ENCODE data around the gene CRYBB1.
"Not testable (repeated sequence)": the region's sequence is repeated elsewhere in the genome, so short reads cannot be mapped to it uniquely, and the experiment has no call there.

CRYBB1 gene

GRCh38 chr22:26636296-26636695 lies 18.5 kb upstream of the CRYBB1 start:
- DNase-seq (ENCODE audit: low spot score), result no peak

DNA sequence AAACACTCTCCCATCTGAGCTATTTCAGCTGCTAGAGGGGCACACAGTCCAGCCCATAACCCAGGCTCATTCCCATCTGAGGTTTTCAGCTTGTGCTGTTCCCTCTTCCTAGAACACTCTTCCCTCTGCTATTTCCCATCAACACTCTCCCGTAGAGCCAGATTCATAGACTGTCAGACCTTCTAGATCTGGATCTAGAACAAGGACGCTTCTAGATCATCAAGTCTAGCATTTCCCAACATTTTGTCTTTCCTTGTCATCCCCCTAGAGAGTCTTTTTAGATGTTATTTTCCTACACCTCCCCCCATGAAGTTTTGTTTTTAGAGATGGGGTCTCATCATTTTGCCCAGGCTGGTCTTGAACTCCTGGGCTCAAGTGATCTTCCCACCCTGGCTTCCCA lies 17.3 kb upstream of the CRYBB1 start:
- DNase-seq (ENCODE audit: low spot score), result no peak

GRCh38 chr22:26634189-26634588 lies 16.4 kb upstream of the CRYBB1 start:
- DNase-seq (ENCODE audit: low spot score), result no peak

DNA sequence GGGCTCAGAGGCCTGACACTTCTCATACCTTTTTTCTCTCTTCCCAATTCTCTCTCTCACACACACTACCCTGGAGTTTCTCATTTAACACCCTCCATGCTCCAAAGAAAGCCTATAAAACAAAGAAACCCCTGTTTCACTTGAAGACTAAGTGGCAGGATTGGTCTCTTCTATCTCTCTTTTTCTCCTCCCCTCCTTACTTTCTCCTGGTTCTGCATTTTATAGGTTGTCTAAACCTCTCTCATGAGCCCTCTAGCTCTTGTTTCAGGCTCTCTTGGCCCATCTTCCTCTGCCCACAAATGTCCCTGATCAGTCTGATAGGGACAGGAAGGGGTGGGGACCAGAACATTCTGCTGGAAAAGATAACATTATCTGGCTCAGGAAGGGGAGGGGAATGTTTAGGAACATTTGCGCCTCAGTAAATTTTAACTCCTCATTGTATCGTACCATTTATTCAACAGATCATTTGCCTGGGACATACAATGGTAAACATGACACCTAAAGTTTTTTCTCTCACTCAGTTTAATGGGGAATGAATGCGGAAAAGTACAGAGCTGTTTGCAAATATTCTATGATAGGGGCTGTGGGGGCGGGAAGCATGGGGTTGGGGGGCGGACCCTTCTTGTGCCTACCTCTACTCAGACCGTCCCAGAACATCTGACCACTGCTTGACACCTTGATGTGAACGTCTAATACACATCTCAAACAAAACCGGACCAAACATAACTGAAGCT lies 14.8 kb upstream of the CRYBB1 start:
- DNase-seq (ENCODE audit: low spot score), result no peak

GRCh38 chr22:26631282-26631681 lies 13.5 kb upstream of the CRYBB1 start:
- DNase-seq (ENCODE audit: low spot score), result no peak

- no peak for DNase-seq (ENCODE audit: low spot score)
Measured at GRCh38 chr22:26629988-26630761, 12.3 kb upstream of the CRYBB1 start.

GRCh38 chr22:26624803-26625202 lies 7.0 kb upstream of the CRYBB1 start:
- DNase-seq (ENCODE audit: low spot score), result no peak

- DNase-seq (ENCODE audit: low spot score), result no peak
Measured at GRCh38 chr22:26623984-26624383, 6.2 kb upstream of the CRYBB1 start.

GRCh38 chr22:26621663-26622062 lies 3.8 kb upstream of the CRYBB1 start, which contains the start of gene CRYBA4:
CRYBA4 (plus strand) TSS chr22:26621963; CDS start chr22:26622597, 634 bp downstream.
- no peak for DNase-seq (ENCODE audit: low spot score)

GRCh38 chr22:26620197-26620596 lies 2.4 kb upstream of the CRYBB1 start:
- DNase-seq (ENCODE audit: low spot score), result no peak

DNA sequence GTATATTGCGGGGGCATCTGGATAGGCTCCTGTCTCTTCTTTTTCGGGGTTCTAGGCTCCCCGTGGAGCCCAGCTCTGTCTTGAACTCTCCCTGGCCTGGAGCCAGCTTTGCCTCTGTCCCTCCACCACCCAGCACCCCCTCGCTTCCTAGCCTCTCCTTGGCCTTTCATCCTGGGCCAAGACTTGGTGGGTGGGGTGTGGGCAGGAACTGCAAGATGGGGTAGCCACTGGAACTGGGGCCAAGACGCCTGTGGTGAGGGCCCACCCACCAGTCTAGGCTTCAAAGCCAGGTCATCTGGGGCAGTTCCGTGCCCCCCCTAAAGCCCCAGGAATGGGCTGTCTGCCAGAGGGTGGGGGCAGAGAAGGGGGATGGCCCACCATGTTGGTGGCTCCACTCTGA lies 1.7 kb upstream of the CRYBB1 start:
- DNase-seq (ENCODE audit: low spot score), result no peak

GRCh38 chr22:26618455-26618854 lies 628 bp upstream of the CRYBB1 start:
- DNase-seq (ENCODE audit: low spot score), result no peak

DNA sequence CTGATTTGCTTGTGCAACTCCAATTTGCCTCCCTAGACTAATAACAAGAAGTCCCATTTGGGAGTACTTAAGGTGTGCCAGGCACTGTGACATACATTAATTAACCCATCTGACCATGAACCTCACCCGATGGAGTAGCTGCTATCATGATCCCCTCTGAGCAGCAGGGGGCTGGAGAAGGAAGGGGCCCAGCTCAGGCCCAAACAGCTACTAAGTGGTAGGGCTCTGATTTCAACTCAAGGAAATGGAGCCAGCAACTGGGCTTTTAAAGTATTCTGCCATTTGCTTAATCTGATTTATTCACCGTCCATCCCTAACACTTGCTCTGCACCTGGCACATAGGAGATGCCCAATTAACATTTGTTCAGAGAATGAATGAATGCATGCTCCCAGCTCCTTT lies 1.2 kb downstream of the CRYBB1 start:
- DNase-seq (ENCODE audit: low spot score), result no peak

DNA sequence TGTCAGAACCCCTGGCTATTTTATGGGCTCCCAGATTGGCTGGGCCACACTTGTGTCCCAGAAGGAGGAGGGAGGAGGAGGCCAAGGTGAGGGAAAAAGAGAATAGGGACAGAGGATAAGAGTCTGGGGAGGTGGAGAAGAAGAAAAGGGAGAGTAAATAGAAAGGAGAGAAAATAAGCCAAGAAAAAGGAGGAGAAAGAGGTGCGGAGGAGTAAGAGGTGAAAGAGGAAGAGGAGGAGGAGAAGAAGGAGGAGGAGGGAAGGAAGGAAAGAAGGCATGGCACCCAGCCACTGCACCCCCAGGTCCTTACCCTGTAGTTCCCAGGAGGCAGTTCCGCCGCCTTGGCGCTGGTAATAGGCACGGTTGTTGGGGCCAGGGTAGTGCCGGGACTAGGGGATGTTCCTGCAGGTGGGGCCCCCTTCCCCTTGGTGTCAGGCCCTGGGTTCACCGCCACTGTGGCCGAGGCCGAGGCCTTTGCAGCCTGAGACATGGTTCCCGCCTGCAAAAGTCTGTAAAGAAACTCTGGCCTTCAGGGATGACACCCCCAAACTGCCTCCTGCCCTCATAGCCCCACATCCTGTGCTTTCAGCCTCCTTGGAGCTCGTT lies 1.9 kb downstream of the CRYBB1 start:
- DNase-seq (ENCODE audit: low spot score), result no peak

DNA sequence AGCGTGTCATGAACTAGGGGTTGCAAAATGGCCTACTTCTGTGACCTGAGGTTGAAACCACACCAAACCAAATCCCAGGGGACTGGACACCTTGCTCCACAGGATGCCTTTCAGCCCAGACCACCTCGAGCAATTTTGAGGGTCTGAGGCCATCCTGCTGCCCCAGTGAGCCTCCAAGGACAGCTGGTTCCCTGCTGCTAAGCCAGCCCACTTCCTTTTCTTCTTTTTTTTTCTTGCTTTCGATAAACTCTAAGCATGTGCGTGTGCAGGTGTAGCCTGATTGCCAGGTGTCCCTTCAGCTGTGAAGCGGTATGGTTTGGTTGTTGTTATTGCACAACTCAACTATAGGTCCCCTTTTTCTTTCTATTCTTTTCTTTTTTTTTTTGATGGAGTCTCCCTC lies 2.7 kb downstream of the CRYBB1 start:
- no peak for DNase-seq (ENCODE audit: low spot score)

DNA sequence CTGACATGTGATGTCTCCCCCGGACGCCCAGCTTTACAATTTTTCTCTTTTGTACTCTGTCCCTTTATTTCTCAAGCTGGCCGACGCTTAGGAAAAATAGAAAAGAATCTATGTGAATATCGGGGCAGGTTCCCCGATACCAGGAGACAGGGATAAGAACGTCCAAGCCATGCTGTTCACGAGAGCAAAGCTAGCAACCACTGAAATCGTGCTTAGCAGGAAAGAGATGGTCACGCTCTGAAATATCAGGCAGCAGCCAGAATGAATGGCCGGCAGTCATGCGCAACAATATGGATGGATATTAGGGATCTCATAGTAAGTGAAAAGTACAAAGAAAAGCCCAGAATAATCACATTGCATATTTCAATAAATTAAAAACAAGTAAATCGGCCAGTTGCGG lies 3.5 kb downstream of the CRYBB1 start:
- DNase-seq (ENCODE audit: low spot score), result no peak

GRCh38 chr22:26613753-26614152 lies 4.1 kb downstream of the CRYBB1 start:
- DNase-seq (ENCODE audit: low spot score), result not testable (repeated sequence)

GRCh38 chr22:26612652-26613051 lies 5.2 kb downstream of the CRYBB1 start:
- DNase-seq (ENCODE audit: low spot score), result no peak

DNA sequence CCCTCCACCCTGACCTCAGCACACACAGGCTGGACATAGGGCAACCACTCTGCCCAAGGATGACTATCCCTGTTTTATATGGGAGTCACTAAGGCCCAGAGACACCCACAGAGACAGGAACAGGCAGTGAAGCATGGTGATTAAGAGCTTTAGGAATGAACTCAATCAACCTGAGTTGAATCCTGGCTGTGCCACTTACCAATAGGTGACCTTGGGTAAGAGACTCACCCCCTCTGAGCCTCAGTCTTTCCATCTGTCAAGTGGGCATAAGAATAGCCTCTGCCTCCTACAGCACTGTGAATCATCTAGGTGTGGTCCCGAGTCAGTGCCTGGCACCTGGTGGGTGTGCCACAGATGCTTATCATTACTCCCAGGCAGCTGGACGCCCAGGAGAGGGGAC lies 6.8 kb downstream of the CRYBB1 start:
- no peak for DNase-seq (ENCODE audit: low spot score)

DNA sequence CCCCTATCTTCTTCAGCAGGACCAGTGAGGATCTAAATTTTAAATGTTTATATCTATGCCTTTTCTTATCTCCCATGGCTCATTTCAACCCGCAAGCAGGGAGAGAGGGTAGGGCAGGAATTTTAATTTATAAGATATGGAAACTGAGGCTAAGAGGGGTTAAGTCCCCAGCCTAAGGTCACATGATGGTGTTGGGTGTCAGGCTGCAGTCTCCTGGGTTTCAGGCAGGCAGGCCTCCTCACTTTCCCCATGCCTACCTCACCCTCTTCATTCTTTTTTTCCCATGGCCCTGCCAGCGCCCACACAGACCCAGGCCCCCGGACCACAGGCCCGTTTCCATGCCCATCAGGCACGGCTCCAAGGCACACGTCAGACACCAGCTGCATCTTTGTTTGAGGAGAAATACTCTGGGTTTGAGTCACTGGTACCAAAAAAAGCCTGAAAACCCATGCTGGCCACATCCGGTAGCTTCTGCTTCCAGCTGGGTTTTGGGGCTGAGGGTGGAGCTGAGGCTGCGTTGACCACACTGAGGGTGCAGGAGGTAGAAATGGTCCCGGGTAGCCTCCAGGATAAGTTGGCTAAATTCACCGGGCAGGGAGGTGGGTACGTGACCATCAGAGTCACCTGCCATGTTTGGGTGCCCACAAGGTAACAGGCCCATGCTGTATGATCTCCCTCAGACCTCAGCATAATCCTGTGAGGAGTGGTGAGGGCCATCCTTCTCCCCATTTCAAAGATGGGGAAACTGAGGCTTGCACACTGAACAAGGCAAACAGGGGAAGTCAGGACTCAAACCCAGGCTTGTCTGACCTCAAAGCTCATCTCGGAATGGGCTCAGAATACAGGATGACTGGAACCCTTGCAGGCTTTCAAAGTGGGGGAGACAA lies 7.5 kb downstream of the CRYBB1 start:
- DNase-seq (ENCODE audit: low spot score), result peak; percentile 76

- DNase-seq (ENCODE audit: low spot score), result no peak
Measured at GRCh38 chr22:26609287-26609686, 8.5 kb downstream of the CRYBB1 start.

- DNase-seq (ENCODE audit: low spot score), result no peak
Measured at GRCh38 chr22:26608129-26608528, 9.7 kb downstream of the CRYBB1 start.
